ENCODE data around the gene LRRN4CL. TPM values are rescaled to one million over a fixed set of nuclear protein-coding genes. Genes with fewer than 3 reads are reported as not detected.
"Not testable (repeated sequence)": the region's sequence is repeated elsewhere in the genome, so short reads cannot be mapped to it uniquely, and the experiment has no call there.

Gene LRRN4CL
- 0.17 and 0.20 TPM in 2 replicates for total RNA-seq

GRCh38 chr11:62689421-62690183 lies at the start of gene LRRN4CL:
Gene LRRN4CL (minus strand): TSS chr11:62689530. CDS start chr11:62688508, 1,022 bp downstream.
- intact Hi-C loops (cut with micrococcal nuclease), result no loop called here

- intact Hi-C loops (cut with micrococcal nuclease), result no loop called here
Measured at GRCh38 chr11:62737196-62737595, 47.9 kb upstream of the LRRN4CL start.

- intact Hi-C loops (cut with micrococcal nuclease), result no loop called here
Measured at GRCh38 chr11:62732830-62733229, 43.5 kb upstream of the LRRN4CL start.

- intact Hi-C loops (cut with micrococcal nuclease), result not testable (repeated sequence)
Measured at GRCh38 chr11:62730076-62730475, 40.7 kb upstream of the LRRN4CL start.

GRCh38 chr11:62728171-62728988 lies 39.0 kb upstream of the LRRN4CL start, which contains the start of gene TTC9C:
Gene TTC9C (plus strand): TSS chr11:62728486. CDS start chr11:62728849, 363 bp downstream.
- intact Hi-C loops (cut with micrococcal nuclease), result loop anchor here (1.0 kb wide), 8 partner anchors 26 to 152 kb away; partner anchors contain the start of genes LBHD1, NXF1, POLR2G and SLC3A2

DNA sequence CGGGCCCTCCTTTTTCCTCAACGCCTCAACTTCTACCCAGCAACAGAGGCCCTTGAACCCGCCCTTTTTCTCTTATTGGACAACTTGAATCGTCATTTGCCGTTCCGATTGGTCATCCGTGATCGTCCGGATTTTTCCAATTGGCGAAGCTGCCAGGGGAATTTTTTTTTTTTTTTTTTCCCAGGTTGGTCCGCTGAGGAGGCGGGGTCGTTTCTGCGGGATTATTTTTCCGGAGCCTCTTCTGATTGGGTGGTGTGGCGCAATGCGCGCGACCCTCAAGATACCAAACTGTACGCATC lies 38.5 kb upstream of the LRRN4CL start:
- intact Hi-C loops (cut with micrococcal nuclease), result loop anchor here (1.0 to 2.0 kb wide), 19 partner anchors 19 to 152 kb away; partner anchors contain the start of genes C11orf98, CSKMT, GANAB and INTS5

GRCh38 chr11:62727165-62727871 lies 38.0 kb upstream of the LRRN4CL start, which contains the start of gene HNRNPUL2:
Gene HNRNPUL2 (minus strand): TSS chr11:62727457. CDS start chr11:62727156, 301 bp downstream.
- intact Hi-C loops (cut with micrococcal nuclease), result loop anchor here (1.0 to 2.0 kb wide), 11 partner anchors 18 to 137 kb away; partner anchors contain the start of genes C11orf98, CSKMT, GANAB and INTS5

DNA sequence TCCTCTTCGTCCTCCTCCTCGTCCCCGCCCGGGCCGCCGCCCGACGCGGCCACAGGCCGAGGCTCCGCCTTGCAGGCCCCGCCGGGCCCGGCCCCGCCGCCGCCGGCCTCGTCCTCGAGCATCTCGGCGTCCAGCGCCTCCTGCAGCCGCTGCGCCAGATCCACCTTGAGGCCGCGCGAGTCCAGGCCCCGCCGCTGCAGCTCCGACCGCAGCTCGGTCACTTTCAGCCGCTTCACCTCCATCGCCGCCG lies 37.5 kb upstream of the LRRN4CL start:
- intact Hi-C loops (cut with micrococcal nuclease), result loop anchor here (1.0 to 2.0 kb wide), 11 partner anchors 18 to 136 kb away; partner anchors contain the start of genes C11orf98, CSKMT, GANAB and INTS5

DNA sequence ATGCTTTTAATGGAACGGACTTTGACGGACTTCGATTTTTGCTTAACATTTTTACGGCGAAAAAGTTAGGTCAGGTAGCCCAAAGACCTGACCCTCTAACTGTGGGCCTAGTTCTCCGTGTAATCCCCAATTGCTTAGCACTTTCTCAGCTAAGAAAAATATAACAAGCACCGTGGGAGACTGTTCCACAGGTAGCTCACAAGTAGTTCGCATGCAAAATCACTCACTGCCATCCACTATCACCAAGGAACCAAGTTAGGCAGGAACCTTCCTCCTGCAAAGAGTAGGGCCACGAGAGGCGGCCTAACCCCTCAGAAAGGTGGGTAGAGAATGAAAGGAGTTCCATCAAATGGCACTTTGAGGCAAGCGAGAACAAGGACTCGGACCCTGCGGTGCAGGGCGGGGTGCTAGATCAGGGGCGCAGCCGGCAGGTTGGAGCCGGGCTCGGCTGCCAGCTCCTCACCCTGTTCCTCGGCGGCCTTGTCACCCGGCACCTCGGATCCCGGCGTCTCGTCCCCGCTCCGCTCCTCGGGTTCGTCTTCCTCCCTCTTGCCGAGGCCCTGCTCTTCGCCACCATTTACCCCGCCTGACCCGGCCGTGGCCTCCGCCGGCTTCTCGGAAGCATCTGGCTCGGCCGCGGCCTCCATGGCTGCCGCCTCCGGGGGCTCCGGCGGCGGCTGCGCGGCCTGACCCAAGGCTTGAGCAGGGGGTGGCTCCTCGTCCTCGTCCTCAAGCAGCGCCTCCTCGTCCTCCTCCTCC lies 37.0 kb upstream of the LRRN4CL start:
- intact Hi-C loops (cut with micrococcal nuclease), result loop anchor here (2.0 kb wide), 2 partner anchors 62 to 136 kb away; partner anchors contain the start of genes C11orf98, CSKMT and TUT1

DNA sequence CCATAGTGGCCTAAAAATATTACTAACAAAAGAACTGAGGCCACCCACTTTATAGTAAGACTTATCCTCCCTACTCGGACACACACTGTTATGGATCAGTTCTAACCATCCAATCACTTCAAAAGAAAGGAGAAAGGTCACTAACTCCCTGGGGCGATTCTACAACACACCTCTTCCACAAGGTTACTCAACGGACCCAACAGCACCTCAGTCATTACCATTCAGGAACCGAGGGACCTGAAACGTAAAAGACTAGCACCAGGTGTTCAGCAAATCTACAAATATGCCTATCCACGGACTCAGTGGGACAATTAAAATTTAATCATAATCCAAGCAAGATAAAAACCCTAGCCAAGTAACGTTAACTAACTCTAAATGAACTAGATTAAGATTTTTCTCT lies 36.3 kb upstream of the LRRN4CL start:
- intact Hi-C loops (cut with micrococcal nuclease), result loop anchor here (2.0 kb wide), 2 partner anchors 61 to 135 kb away; partner anchors contain the start of genes C11orf98, CSKMT and TUT1

DNA sequence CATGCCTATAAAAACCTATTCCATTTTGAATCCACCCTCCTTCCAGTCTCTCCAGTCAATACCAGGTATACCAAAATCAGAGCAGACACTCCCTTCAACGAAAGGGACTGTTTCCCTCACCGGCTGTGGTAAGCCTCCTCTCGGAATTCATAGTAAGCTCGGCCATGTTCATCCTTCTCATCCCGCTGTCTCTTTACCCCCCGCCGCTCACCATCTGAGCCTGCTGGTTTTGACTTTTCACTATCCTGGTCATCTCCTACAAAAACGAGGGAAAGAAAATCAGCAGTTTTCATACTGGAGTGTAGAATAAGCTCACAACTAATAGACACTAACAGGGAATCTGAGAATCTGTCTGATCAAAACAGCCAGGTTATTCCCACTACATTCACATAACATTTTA lies 34.8 kb upstream of the LRRN4CL start:
- intact Hi-C loops (cut with micrococcal nuclease), result no loop called here

DNA sequence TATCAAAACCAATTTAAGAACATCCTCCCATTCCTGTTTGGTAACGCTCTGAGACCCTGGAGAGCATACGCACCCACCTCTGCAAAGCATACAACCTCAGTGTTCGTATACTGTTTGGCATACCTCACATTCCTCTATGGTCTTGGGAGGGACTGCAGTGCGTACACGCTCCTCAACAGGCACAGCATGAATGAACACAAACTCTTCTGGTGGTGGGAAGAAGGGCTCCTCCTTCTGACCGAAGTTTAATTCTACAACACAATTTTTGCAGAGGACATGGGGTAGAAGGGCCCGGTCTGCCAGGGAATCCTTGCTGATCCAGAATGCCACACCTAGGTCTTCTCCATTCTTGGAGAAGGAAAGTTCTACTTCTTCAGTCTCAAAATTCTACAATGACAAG lies 32.7 kb upstream of the LRRN4CL start:
- intact Hi-C loops (cut with micrococcal nuclease), result no loop called here

DNA sequence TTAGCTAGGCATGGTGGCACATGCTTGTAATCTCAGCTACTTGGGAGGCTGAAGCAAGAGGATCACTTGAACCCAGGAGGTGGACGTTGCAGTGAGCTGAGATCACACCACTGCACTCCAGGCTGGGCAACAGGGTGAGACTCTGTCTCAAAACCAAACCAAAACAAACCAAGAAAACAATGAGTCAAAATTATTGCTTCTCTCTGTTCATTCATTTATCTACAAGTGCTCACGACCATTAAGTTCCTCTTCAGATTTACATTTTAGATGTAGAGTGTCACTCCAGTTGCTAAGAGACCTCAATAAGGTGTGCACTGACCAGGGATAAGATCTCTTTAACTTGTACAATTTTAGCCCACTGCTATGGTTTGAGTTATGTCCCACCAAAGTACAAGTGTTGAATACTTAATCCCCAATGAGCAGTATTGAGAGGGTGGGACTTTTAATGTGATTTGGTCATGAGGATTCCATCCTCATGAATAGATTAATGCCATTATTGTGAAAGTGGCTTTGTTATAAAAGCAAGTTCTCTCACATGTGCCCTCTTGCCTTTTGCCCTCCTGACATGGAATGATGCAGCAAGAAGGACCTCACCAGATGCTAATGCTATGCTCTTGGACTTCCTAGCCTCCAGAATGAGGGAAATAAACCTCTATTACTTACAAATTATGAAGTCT lies 30.1 kb upstream of the LRRN4CL start:
- intact Hi-C loops (cut with micrococcal nuclease), result no loop called here

GRCh38 chr11:62716816-62717215 lies 27.5 kb upstream of the LRRN4CL start:
- intact Hi-C loops (cut with micrococcal nuclease), result no loop called here

DNA sequence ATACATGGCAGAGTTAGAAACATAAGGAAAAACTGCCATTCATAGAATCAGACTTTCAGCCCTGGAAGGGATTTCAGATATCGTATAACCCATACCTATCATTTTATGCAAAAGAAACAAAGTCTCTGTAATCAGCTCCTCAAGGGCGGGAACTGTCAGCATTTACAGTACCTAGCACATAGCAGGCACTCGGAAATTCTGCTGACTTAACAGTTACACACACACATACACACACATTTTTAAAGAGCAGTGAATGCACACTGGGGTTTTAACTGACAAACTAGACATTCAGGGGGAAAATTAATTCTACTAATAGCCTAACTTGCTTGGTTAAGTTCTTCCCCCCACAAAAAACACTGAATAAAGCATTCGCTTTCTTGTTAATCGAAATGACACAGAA lies 26.9 kb upstream of the LRRN4CL start:
- intact Hi-C loops (cut with micrococcal nuclease), result no loop called here

DNA sequence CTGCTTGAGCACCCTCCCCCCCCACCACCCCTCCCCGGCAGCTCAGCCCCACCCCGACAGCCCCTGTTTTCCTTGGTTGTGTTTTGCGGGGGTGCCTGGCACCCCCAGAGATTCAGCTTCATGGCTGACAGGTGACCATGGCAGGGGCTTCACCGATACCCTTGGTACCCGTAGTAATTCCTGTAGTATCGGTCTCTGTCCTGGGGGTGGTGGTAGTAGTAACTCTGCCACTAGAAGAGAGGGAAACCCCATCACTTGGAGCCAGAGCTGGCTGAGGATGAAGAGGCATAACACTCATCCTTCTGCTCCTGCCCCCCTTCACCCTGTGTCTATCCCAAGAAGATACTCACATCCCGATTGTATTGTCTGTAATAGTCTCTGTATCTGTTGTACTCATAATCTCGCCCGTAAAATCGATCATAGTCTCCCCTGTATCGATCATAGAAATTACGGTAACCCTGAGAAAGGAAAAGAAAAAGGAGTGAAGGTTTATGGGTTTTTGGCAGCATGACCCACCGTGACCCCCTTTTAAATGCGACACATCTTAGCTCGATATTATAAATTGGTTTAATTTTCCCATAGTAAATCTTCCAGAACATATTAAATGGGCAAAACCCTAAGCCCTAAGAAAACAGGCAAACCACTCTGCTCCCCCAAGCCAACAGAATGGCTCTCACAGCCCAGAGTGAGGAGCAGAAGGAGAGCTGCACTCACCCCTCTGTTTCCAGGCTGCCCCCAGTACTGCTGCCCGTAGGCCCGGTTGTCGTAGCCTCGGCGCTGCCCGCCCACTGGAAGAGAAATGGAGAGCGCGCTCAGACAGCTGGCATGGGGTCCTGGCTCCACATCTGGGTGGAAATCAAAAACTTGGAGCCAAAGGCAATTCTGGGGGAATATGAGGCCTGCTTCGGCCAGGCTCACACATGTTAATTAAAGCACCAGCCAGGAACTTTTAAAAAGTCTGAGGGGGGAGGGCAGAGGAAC lies 26.1 kb upstream of the LRRN4CL start:
- intact Hi-C loops (cut with micrococcal nuclease), result no loop called here

- intact Hi-C loops (cut with micrococcal nuclease), result no loop called here
Measured at GRCh38 chr11:62713343-62713742, 24.0 kb upstream of the LRRN4CL start.

GRCh38 chr11:62712861-62713260 lies 23.5 kb upstream of the LRRN4CL start:
- intact Hi-C loops (cut with micrococcal nuclease), result no loop called here

GRCh38 chr11:62712276-62712812 lies 23.0 kb upstream of the LRRN4CL start:
- intact Hi-C loops (cut with micrococcal nuclease), result no loop called here

Data from T-helper 1 cell treated with Interleukin-12 subunit alpha and Interleukin-12 subunit beta and Interleukin-4 antibody, amounts not matched to agents 30 ng/mL and 1 ng/mL, for 36 hours (primary cell).